Osteoblast (primary cell): ENCODE data around the gene CAPN15. TPM values are rescaled to one million over a fixed set of nuclear protein-coding genes. Genes with fewer than 3 reads are reported as not detected.

Experiments
- DNase-seq: peaks from one replicate; pipeline ENCODE4 v3.0.0; 2011; ENCODE audit warnings: low spot score, mixed read lengths; ENCODE audit not compliant: insufficient read length; ENCODE audit errors: missing footprints
- H2AFZ ChIP-seq: 2 replicates; pipeline ENCODE4 v1.6.0; 2011; ENCODE audit warnings: mild to moderate bottlenecking, low read length
- H3K27ac ChIP-seq: 2 replicates; pipeline ENCODE4 v1.5.1; 2011; ENCODE audit warnings: mild to moderate bottlenecking, low read depth, low read length, moderate library complexity
- H3K27me3 ChIP-seq: 2 replicates; pipeline ENCODE4 v1.6.0; 2012; ENCODE audit warnings: mild to moderate bottlenecking, control low read depth, inconsistent platforms, low read length, moderate library complexity; ENCODE audit not compliant: insufficient read depth
- H3K36me3 ChIP-seq: 2 replicates; pipeline ENCODE4 v1.5.1; 2011; ENCODE audit warnings: mild to moderate bottlenecking, low read length, control low read depth, moderate library complexity; ENCODE audit not compliant: insufficient read depth
- H3K4me1 ChIP-seq: 2 replicates; pipeline ENCODE4 v1.5.1; 2011; ENCODE audit warnings: mild to moderate bottlenecking, low read length, control low read depth, moderate library complexity; ENCODE audit not compliant: insufficient read depth
- H3K4me2 ChIP-seq: 2 replicates; pipeline ENCODE4 v1.6.0; 2011; ENCODE audit warnings: mild to moderate bottlenecking, low read length; ENCODE audit not compliant: insufficient read depth
- H3K4me3 ChIP-seq: fragments of 200-600 bp; sonication (generic); 3 replicates; pipeline ENCODE4 v1.5.1; 2012; ENCODE audit warnings: mild to moderate bottlenecking, low read length, inconsistent platforms; ENCODE audit not compliant: insufficient read depth
- H3K79me2 ChIP-seq: 2 replicates; pipeline ENCODE4 v1.6.0; 2012; ENCODE audit warnings: mild to moderate bottlenecking, low read length, control low read depth, inconsistent platforms; ENCODE audit not compliant: insufficient read depth
- H3K9me3 ChIP-seq: 2 replicates; pipeline ENCODE4 v1.5.1; 2011; ENCODE audit warnings: low read depth, low read length, control low read depth
- H4K20me1 ChIP-seq: 2 replicates; pipeline ENCODE4 v1.6.0; 2012; ENCODE audit warnings: mild to moderate bottlenecking, low read length, control low read depth; ENCODE audit not compliant: insufficient read depth
- CTCF ChIP-seq: IDR thresholded peaks from 2 replicates; pipeline ENCODE4 v1.5.1; 2011; ENCODE audit warnings: mild to moderate bottlenecking, low read depth, low read length, moderate library complexity; ENCODE audit errors: extremely low read depth
- total RNA-seq: library from RNA; depleted of rRNA; stranded (reverse); fragments of >200 nt; gene quantifications from 2 replicates; pipeline ENCODE4 v1.2.3, GENCODE V29; 2012

CAPN15 gene
- total RNA-seq, 1 donor: 27.1 TPM

GRCh38 chr16:564690-565418, 37.3 kb downstream of the CAPN15 start:
- H3K4me2 ChIP-seq: no peak overlapping the region
- H3K4me1 ChIP-seq: peaks cover 5% of the 10 kb centered on the region
- no peak overlapping the region for H3K27ac ChIP-seq
- no peak overlapping the region for H3K4me3 ChIP-seq
- no peaks in the 10 kb centered on the region for H3K36me3 ChIP-seq
- no peaks in the 10 kb centered on the region for H3K9me3 ChIP-seq
- H3K27me3 ChIP-seq: peaks cover 21% of the 10 kb centered on the region
- no peak for DNase-seq
- peaks cover 3% of the 10 kb centered on the region for H4K20me1 ChIP-seq
- H3K79me2 ChIP-seq: peaks cover 4% of the 10 kb centered on the region
- no peak for TF ChIP-seq CTCF
- H2AFZ ChIP-seq: no peak overlapping the region

- Histone ChIP-seq H3K79me2 (peaks cover 10% of the 10 kb centered on the region), H2AFZ (no peak overlapping the region), H3K36me3 (no peaks in the 10 kb centered on the region), H3K4me1 (peaks cover 5% of the 10 kb centered on the region), H3K4me3 (no peak overlapping the region), H4K20me1 (peaks cover 3% of the 10 kb centered on the region), H3K4me2 (no peak overlapping the region), H3K27me3 (peaks cover 19% of the 10 kb centered on the region), H3K9me3 (no peaks in the 10 kb centered on the region), H3K27ac (no peak overlapping the region)
- peak; percentile 94 for DNase-seq
- no peak for TF ChIP-seq CTCF
Measured at GRCh38 chr16:565419-566330, 38.2 kb downstream of the CAPN15 start.

- H3K79me2 ChIP-seq: peaks cover 20% of the 10 kb centered on the region
- H3K9me3 ChIP-seq: no peaks in the 10 kb centered on the region
- H3K4me3 ChIP-seq: peak within 1 kb of the TSS; percentile 13
- H3K4me2 ChIP-seq: peak within 1 kb of the TSS; percentile 28
- no peak within 1 kb of the TSS for H3K27ac ChIP-seq
- H3K4me1 ChIP-seq: peaks cover 5% of the 10 kb centered on the region
- no peaks in the 10 kb centered on the region for H3K36me3 ChIP-seq
- peak; percentile 98 for DNase-seq
- no peaks in the 10 kb centered on the region for H4K20me1 ChIP-seq
- H3K27me3 ChIP-seq: peaks cover 9% of the 10 kb centered on the region
- TF ChIP-seq CTCF: no peak
- H2AFZ ChIP-seq: no peak within 1 kb of the TSS
Measured at GRCh38 chr16:566475-567372, 39.2 kb downstream of the CAPN15 start, which contains the start of gene NHLRC4. NHLRC4 (plus strand) TSS chr16:567005; CDS start chr16:568048, 1,043 bp downstream.
